OCI-LY3 (cell line): ENCODE measurements around the gene FBN2.

Experiments used
- H2AFZ ChIP-seq: fragments of 200-600, 300-600 bp; shearing (Covaris generic); 2 replicates; pipeline ENCODE4 v1.6.0; 2014; ENCODE audit warnings: antibody characterized with exemption, low read depth, low read length
- H3K27ac ChIP-seq: fragments of 200-600, 300-600 bp; sonication (generic); 2 replicates; pipeline ENCODE4 v1.5.1; 2014; ENCODE audit warnings: mild to moderate bottlenecking, low read length, moderate library complexity, mixed read lengths
- H3K27me3 ChIP-seq: fragments of 200-600, 300-600 bp; sonication (generic); 2 replicates; pipeline ENCODE4 v1.6.1; 2014; ENCODE audit warnings: low read depth, low read length, mixed read lengths
- H3K36me3 ChIP-seq: fragments of 200-600, 300-600 bp; sonication (generic); replicated peaks from 2 replicates; pipeline ENCODE3; 2014; ENCODE audit warnings: low read depth, low read length, mixed read lengths
- H3K4me1 ChIP-seq: fragments of 300-600, 200-600 bp; sonication (generic); 2 replicates; pipeline ENCODE4 v1.6.1; 2014; ENCODE audit warnings: low read length, mixed read lengths
- H3K4me2 ChIP-seq: fragments of 200-600, 300-600 bp; sonication (generic); 2 replicates; pipeline ENCODE4 v1.6.1; 2014; ENCODE audit warnings: low read length, mixed read lengths
- H3K4me3 ChIP-seq: fragments of 300-600, 200-600 bp; sonication (generic); 2 replicates; pipeline ENCODE4 v1.5.1; 2014; ENCODE audit warnings: antibody characterized with exemption, mild to moderate bottlenecking, low read length, moderate library complexity
- H3K79me2 ChIP-seq: fragments of 300-600, 200-600 bp; shearing (Covaris generic); 2 replicates; pipeline ENCODE4 v1.6.1; 2014; ENCODE audit warnings: mild to moderate bottlenecking, low read length, mixed read lengths
- H3K9ac ChIP-seq: fragments of 300-600, 200-600 bp; shearing (Covaris generic); 2 replicates; pipeline ENCODE4 v1.6.0; 2014; ENCODE audit warnings: mild to moderate bottlenecking, low read length, moderate library complexity
- H3K9me3 ChIP-seq: fragments of 200-600, 300-600 bp; shearing (Covaris generic); 2 replicates; pipeline ENCODE4 v1.6.1; 2014; ENCODE audit warnings: low read length, mixed read lengths; ENCODE audit not compliant: insufficient read depth
- H4K20me1 ChIP-seq: fragments of 200-600, 300-600 bp; sonication (generic); 2 replicates; pipeline ENCODE4 v1.6.1; 2016; ENCODE audit warnings: low read length, mixed read lengths; ENCODE audit not compliant: insufficient read depth
- EZH2phosphoT487 ChIP-seq: fragments of 200-600 bp; shearing (Covaris generic); IDR thresholded peaks from 2 replicates; pipeline ENCODE4 v1.6.1; 2018; ENCODE audit warnings: antibody characterized with exemption, mixed run types, low read depth
- TF ChIP-seq, protein P1 (sequence below): fragments of 200-600, 300-600 bp; sonication (generic); IDR thresholded peaks from 2 replicates; pipeline ENCODE4 v1.5.1; 2014; ENCODE audit warnings: antibody characterized with exemption, low read length, low read depth

Gene FBN2

DNA sequence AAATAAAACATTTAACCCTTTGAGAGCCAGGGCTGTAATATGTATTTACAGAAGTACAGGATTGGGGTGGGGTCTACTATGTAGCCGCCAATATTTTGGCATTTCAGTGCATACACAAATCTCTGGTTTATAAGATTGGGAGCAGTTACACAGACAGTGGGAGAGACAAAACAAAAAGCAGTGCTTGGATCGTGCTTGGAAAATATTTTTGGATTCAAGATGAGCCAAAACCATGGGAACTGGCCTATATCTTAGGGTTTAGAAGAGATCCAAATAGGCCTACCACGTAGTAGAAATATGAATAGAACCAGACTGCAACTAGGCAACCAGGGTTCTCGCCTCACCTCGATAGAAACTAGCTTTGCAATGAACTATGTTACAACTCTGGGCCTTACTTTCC lies 284.9 kb downstream of the FBN2 start:
- H3K36me3 ChIP-seq = no peaks in the 10 kb centered on the region
- no peak overlapping the region for H3K4me2 ChIP-seq
- H3K27me3 ChIP-seq = no peaks in the 10 kb centered on the region
- no peaks in the 10 kb centered on the region for H3K79me2 ChIP-seq
- TF ChIP-seq, protein P1, sequence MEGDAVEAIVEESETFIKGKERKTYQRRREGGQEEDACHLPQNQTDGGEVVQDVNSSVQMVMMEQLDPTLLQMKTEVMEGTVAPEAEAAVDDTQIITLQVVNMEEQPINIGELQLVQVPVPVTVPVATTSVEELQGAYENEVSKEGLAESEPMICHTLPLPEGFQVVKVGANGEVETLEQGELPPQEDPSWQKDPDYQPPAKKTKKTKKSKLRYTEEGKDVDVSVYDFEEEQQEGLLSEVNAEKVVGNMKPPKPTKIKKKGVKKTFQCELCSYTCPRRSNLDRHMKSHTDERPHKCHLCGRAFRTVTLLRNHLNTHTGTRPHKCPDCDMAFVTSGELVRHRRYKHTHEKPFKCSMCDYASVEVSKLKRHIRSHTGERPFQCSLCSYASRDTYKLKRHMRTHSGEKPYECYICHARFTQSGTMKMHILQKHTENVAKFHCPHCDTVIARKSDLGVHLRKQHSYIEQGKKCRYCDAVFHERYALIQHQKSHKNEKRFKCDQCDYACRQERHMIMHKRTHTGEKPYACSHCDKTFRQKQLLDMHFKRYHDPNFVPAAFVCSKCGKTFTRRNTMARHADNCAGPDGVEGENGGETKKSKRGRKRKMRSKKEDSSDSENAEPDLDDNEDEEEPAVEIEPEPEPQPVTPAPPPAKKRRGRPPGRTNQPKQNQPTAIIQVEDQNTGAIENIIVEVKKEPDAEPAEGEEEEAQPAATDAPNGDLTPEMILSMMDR = no peak
- no peak for TF ChIP-seq EZH2phosphoT487
- H3K27ac ChIP-seq = no peak overlapping the region
- no peak overlapping the region for H3K4me3 ChIP-seq
- no peaks in the 10 kb centered on the region for H4K20me1 ChIP-seq
- H3K9ac ChIP-seq = no peak overlapping the region
- H3K4me1 ChIP-seq = peaks cover 7% of the 10 kb centered on the region
- no peaks in the 10 kb centered on the region for H3K9me3 ChIP-seq
- no peak overlapping the region for H2AFZ ChIP-seq

DNA sequence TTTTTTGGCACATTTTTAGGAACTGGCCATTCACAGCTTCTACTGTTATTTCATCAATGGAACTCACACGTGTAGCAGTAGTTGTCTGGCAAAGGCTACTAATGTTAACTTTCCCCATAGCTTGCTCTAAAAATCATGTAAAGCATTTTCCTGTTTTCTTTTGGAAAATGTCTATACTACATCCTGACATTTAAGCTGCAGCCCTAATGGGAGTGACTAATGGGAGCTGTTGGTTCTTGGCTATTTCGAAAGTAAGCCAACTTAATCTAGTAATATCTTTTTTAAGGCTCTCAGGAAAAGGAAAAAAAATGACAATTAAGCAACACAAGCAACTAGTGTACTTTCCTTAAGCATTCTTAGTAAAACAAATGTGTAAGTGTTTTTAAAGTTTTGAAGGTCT lies 285.3 kb downstream of the FBN2 start:
- H3K9me3 ChIP-seq = no peaks in the 10 kb centered on the region
- H3K27ac ChIP-seq = no peak overlapping the region
- H3K4me3 ChIP-seq = no peak overlapping the region
- no peak overlapping the region for H3K9ac ChIP-seq
- no peaks in the 10 kb centered on the region for H3K36me3 ChIP-seq
- peaks cover 7% of the 10 kb centered on the region for H3K4me1 ChIP-seq
- no peak overlapping the region for H2AFZ ChIP-seq
- TF ChIP-seq, protein P1 = no peak
- no peak for TF ChIP-seq EZH2phosphoT487
- H4K20me1 ChIP-seq = no peaks in the 10 kb centered on the region
- H3K27me3 ChIP-seq = no peaks in the 10 kb centered on the region
- H3K4me2 ChIP-seq = no peak overlapping the region
- no peaks in the 10 kb centered on the region for H3K79me2 ChIP-seq

DNA sequence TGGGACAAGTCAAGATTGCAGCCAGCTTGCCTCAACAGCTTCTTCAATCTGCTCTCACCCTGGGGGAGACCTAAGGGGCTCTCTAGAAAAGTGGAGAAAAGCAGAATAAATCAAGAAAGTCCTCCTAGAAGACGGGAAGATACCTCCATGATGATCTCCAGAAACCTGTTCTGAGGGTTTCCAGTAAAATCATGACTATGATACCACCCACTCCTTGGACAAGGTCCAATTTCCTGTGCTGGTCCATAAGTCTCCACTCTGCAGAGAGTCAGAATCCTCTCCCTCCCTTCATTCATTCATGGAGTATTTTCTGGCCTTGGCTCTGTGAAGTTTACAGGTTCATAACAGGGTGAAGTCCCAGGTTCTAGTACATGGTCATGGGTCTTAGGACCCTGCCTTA lies 285.8 kb downstream of the FBN2 start:
- H3K9ac ChIP-seq = no peak overlapping the region
- no peak overlapping the region for H3K4me3 ChIP-seq
- no peak overlapping the region for H3K4me2 ChIP-seq
- no peaks in the 10 kb centered on the region for H3K27me3 ChIP-seq
- no peak overlapping the region for H2AFZ ChIP-seq
- H3K79me2 ChIP-seq = no peaks in the 10 kb centered on the region
- H3K36me3 ChIP-seq = no peaks in the 10 kb centered on the region
- H3K27ac ChIP-seq = no peak overlapping the region
- TF ChIP-seq EZH2phosphoT487 = no peak
- TF ChIP-seq, protein P1 = no peak
- no peaks in the 10 kb centered on the region for H3K9me3 ChIP-seq
- no peaks in the 10 kb centered on the region for H4K20me1 ChIP-seq
- peaks cover 1% of the 10 kb centered on the region for H3K4me1 ChIP-seq

DNA sequence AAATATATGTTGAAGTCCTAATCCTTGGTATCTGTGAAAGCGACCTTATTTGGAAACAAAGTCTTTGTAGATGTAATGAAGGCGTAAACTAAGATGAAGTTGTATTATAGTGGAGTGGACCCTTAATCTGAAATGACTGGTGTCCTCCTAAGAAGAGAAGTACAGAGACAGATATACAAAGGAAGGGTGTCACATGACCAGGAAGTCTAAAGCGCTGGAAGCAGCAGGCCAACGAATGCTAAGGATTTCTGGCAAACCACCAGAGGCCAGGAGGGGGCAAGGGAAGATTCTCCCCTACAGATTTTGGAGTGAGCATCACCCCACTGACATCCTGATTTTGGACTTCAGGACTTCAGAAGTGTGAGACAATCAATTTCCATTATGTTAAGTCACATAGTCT lies 292.1 kb downstream of the FBN2 start:
- TF ChIP-seq, protein P1 = no peak
- no peak for TF ChIP-seq EZH2phosphoT487
- Histone ChIP-seq H3K27ac (no peak overlapping the region), H3K79me2 (no peaks in the 10 kb centered on the region), H3K4me2 (no peak overlapping the region), H3K36me3 (no peaks in the 10 kb centered on the region), H2AFZ (no peak overlapping the region), H3K9ac (no peak overlapping the region), H3K4me1 (no peaks in the 10 kb centered on the region), H4K20me1 (no peaks in the 10 kb centered on the region), H3K9me3 (no peaks in the 10 kb centered on the region), H3K27me3 (no peaks in the 10 kb centered on the region), H3K4me3 (no peak overlapping the region)
